OCI-LY3 (cell line): Measurements from ENCODE around the gene ASMT.

ENCODE experiments used
- H2AFZ ChIP-seq: fragments of 200-600, 300-600 bp; shearing (Covaris generic); 2 replicates; pipeline ENCODE4 v1.6.0; 2014; ENCODE audit warnings: antibody characterized with exemption, low read depth, low read length
- H3K27ac ChIP-seq: fragments of 200-600, 300-600 bp; sonication (generic); 2 replicates; pipeline ENCODE4 v1.5.1; 2014; ENCODE audit warnings: mild to moderate bottlenecking, low read length, moderate library complexity, mixed read lengths
- H3K27me3 ChIP-seq: fragments of 200-600, 300-600 bp; sonication (generic); 2 replicates; pipeline ENCODE4 v1.6.1; 2014; ENCODE audit warnings: low read depth, low read length, mixed read lengths
- H3K36me3 ChIP-seq: fragments of 200-600, 300-600 bp; sonication (generic); replicated peaks from 2 replicates; pipeline ENCODE3; 2014; ENCODE audit warnings: low read depth, low read length, mixed read lengths
- H3K4me1 ChIP-seq: fragments of 300-600, 200-600 bp; sonication (generic); 2 replicates; pipeline ENCODE4 v1.6.1; 2014; ENCODE audit warnings: low read length, mixed read lengths
- H3K4me2 ChIP-seq: fragments of 200-600, 300-600 bp; sonication (generic); 2 replicates; pipeline ENCODE4 v1.6.1; 2014; ENCODE audit warnings: low read length, mixed read lengths
- H3K4me3 ChIP-seq: fragments of 300-600, 200-600 bp; sonication (generic); 2 replicates; pipeline ENCODE4 v1.5.1; 2014; ENCODE audit warnings: antibody characterized with exemption, mild to moderate bottlenecking, low read length, moderate library complexity
- H3K79me2 ChIP-seq: fragments of 300-600, 200-600 bp; shearing (Covaris generic); 2 replicates; pipeline ENCODE4 v1.6.1; 2014; ENCODE audit warnings: mild to moderate bottlenecking, low read length, mixed read lengths
- H3K9ac ChIP-seq: fragments of 300-600, 200-600 bp; shearing (Covaris generic); 2 replicates; pipeline ENCODE4 v1.6.0; 2014; ENCODE audit warnings: mild to moderate bottlenecking, low read length, moderate library complexity
- H3K9me3 ChIP-seq: fragments of 200-600, 300-600 bp; shearing (Covaris generic); 2 replicates; pipeline ENCODE4 v1.6.1; 2014; ENCODE audit warnings: low read length, mixed read lengths; ENCODE audit not compliant: insufficient read depth
- H4K20me1 ChIP-seq: fragments of 200-600, 300-600 bp; sonication (generic); 2 replicates; pipeline ENCODE4 v1.6.1; 2016; ENCODE audit warnings: low read length, mixed read lengths; ENCODE audit not compliant: insufficient read depth
- CTCF ChIP-seq: fragments of 200-600, 300-600 bp; sonication (generic); IDR thresholded peaks from 2 replicates; pipeline ENCODE4 v1.5.1; 2014; ENCODE audit warnings: antibody characterized with exemption, low read length, low read depth
- EZH2phosphoT487 ChIP-seq: fragments of 200-600 bp; shearing (Covaris generic); IDR thresholded peaks from 2 replicates; pipeline ENCODE4 v1.6.1; 2018; ENCODE audit warnings: antibody characterized with exemption, mixed run types, low read depth

Gene ASMT

GRCh38 chrX:1656379-1656778 is 41.5 kb downstream of the ASMT start:
- TF ChIP-seq CTCF = no peak
- no peaks in the 10 kb centered on the region for H3K27me3 ChIP-seq
- H3K79me2 ChIP-seq = peaks cover 20% of the 10 kb centered on the region
- no peak overlapping the region for H3K4me3 ChIP-seq
- H3K4me2 ChIP-seq = no peak overlapping the region
- H3K9ac ChIP-seq = no peak overlapping the region
- no peak overlapping the region for H2AFZ ChIP-seq
- H3K9me3 ChIP-seq = no peaks in the 10 kb centered on the region
- no peak overlapping the region for H3K27ac ChIP-seq
- no peaks in the 10 kb centered on the region for H4K20me1 ChIP-seq
- no peaks in the 10 kb centered on the region for H3K36me3 ChIP-seq
- peaks cover 32% of the 10 kb centered on the region for H3K4me1 ChIP-seq

- H3K4me1 ChIP-seq = peaks cover 26% of the 10 kb centered on the region
- peaks cover 20% of the 10 kb centered on the region for H3K79me2 ChIP-seq
- TF ChIP-seq EZH2phosphoT487 (no peak), CTCF (peak; percentile 42)
- peak overlapping the region; percentile 82 for H3K4me2 ChIP-seq
- peak overlapping the region; percentile 68 for H3K27ac ChIP-seq
- peak overlapping the region; percentile 79 for H3K4me3 ChIP-seq
- no peaks in the 10 kb centered on the region for H3K9me3 ChIP-seq
- H3K36me3 ChIP-seq = no peaks in the 10 kb centered on the region
- H4K20me1 ChIP-seq = no peaks in the 10 kb centered on the region
- peak overlapping the region; percentile 74 for H3K9ac ChIP-seq
- H3K27me3 ChIP-seq = no peaks in the 10 kb centered on the region
- peak overlapping the region; percentile 97 for H2AFZ ChIP-seq
Observed at GRCh38 chrX:1657367-1658070, 42.7 kb downstream of the ASMT start.

DNA sequence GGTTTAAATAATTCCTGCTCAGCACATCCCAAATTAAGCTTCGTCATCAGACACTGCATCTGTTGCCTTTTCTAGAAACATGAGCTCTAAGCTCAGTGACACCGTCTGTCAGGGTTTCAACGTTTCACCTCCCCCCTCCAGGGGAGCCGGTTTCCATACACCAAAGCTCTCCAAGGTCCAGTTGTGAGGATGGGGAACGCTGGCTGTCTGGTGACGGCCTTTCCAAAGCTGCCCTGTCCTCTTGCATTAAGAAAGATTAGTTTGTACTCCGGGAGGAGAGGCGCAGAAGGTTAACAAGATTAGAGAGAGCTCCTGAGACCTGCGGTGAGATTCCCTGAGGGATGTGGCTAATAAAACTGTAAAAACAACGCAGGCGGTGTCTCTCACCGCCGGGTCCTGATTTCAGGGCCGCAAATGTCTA is 43.2 kb downstream of the ASMT start:
- Histone ChIP-seq H2AFZ (peak overlapping the region; percentile 97; the same call in 1 of the 2 replicates), H3K9ac (peak overlapping the region; percentile 74), H3K9me3 (no peaks in the 10 kb centered on the region)

More for the DNA sequence above, 43.2 kb downstream of the ASMT start:
- Histone ChIP-seq H3K27ac (peak overlapping the region; percentile 68), H3K4me2 (peak overlapping the region; percentile 82), H3K36me3 (no peaks in the 10 kb centered on the region), H3K79me2 (peaks cover 23% of the 10 kb centered on the region), H3K27me3 (no peaks in the 10 kb centered on the region), H3K4me3 (peak overlapping the region; percentile 79), H4K20me1 (no peaks in the 10 kb centered on the region), H3K4me1 (peaks cover 25% of the 10 kb centered on the region)
- TF ChIP-seq EZH2phosphoT487 (no peak), CTCF (no peak)
